Kidney epithelial cell (primary cell): Measurements from ENCODE around the gene TXK. TPM values are rescaled to one million over a fixed set of nuclear protein-coding genes. Genes with fewer than 3 reads are reported as not detected.

Experiments used
- DNase-seq: peaks from one replicate; pipeline ENCODE4 v3.0.0-alpha.2; 2010; ENCODE audit warnings: low read depth
- H3K27me3 ChIP-seq: 2 replicates; pipeline ENCODE4 v1.6.0; 2011; ENCODE audit warnings: low read length; ENCODE audit not compliant: control insufficient read depth, insufficient read depth
- H3K36me3 ChIP-seq: 2 replicates; pipeline ENCODE4 v1.5.1; 2011; ENCODE audit warnings: low read length; ENCODE audit not compliant: control insufficient read depth, insufficient read depth
- H3K4me3 ChIP-seq: 2 replicates; pipeline ENCODE4 v1.5.1; 2011; ENCODE audit warnings: low read depth, mild to moderate bottlenecking, control low read depth, low read length
- total RNA-seq: library from RNA; depleted of rRNA; stranded (reverse); fragments of >200 nt; gene quantifications from 2 replicates; pipeline ENCODE4 v1.2.3, GENCODE V29; 2015
- TF ChIP-seq, protein P1 (sequence below): IDR thresholded peaks from 2 replicates; pipeline ENCODE4 v1.5.1; 2011; ENCODE audit warnings: mild to moderate bottlenecking, moderate library complexity, low read length, control low read depth, inconsistent platforms; ENCODE audit not compliant: insufficient read depth, poor library complexity, severe bottlenecking

Gene TXK
- total RNA-seq, 1 donor from 2014 or later: 0.67 TPM

DNA sequence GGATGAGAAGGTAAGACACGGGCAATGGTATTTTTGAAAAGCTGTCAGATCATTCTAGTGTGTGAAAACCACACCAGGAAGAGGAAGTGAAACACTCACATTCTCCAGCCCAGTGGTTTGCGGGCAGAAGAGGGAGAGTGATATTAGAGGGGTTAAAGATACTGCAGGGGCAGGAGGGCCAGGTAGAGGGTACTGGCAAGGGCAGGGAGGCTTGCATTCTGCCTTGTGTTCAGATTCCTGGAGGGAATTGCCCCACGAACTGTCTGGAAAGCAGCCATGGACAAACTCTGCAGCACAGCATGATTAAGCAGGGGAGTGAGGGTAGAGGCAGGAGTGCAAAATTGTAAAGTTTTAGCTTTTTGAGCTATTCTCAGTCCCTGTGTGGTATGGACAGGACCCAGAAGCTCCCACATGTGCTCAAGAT, 86.6 kb downstream of the TXK start:
- H3K4me3 ChIP-seq: no peak overlapping the region
- DNase-seq: no peak
- TF ChIP-seq, protein P1, sequence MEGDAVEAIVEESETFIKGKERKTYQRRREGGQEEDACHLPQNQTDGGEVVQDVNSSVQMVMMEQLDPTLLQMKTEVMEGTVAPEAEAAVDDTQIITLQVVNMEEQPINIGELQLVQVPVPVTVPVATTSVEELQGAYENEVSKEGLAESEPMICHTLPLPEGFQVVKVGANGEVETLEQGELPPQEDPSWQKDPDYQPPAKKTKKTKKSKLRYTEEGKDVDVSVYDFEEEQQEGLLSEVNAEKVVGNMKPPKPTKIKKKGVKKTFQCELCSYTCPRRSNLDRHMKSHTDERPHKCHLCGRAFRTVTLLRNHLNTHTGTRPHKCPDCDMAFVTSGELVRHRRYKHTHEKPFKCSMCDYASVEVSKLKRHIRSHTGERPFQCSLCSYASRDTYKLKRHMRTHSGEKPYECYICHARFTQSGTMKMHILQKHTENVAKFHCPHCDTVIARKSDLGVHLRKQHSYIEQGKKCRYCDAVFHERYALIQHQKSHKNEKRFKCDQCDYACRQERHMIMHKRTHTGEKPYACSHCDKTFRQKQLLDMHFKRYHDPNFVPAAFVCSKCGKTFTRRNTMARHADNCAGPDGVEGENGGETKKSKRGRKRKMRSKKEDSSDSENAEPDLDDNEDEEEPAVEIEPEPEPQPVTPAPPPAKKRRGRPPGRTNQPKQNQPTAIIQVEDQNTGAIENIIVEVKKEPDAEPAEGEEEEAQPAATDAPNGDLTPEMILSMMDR: no peak
- H3K27me3 ChIP-seq: no peaks in the 10 kb centered on the region
- H3K36me3 ChIP-seq: no peaks in the 10 kb centered on the region

DNA sequence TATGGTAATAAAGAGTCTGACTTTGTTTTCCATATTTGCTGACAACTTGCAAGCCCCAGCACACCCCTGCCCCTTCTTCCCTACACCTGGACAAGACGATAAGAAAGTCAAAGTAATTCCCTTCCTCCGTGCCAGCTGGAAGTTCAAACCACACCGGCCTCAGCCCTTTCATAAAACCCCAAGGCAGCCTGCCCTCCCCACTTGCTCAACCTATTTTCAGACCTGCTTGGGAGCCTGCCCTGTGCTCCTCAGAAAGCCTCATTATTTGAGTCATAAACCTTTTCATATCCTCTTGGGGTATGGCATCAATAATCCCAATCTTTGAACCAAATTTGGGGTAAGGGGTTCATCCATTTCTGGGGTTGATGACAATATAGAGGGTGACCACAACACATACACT, 88.0 kb downstream of the TXK start:
- no peak for DNase-seq
- TF ChIP-seq, protein P1: no peak
- Histone ChIP-seq H3K4me3 (no peak overlapping the region), H3K27me3 (no peaks in the 10 kb centered on the region), H3K36me3 (no peaks in the 10 kb centered on the region)

DNA sequence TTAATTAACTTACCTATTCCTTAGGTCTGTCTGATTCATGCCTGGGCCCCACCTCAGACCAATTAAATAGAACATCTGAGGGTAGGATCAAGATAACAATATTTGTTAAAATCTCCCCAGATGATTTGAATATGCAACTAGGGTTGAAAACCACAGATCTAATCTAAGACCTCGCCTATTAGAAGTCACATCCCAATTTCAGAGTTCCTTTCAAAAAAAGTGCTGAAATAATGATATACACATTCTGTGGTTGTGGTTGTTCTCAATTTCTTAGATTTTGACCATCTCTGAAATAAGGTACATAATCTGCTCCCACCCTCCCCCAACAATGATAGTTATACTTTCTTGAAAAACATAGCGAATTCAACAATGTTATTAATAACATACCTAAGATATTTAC, 89.8 kb downstream of the TXK start:
- DNase-seq: no peak
- Histone ChIP-seq H3K36me3 (no peaks in the 10 kb centered on the region), H3K4me3 (no peak overlapping the region), H3K27me3 (no peaks in the 10 kb centered on the region)
- TF ChIP-seq, protein P1: no peak

- TF ChIP-seq, protein P1: no peak
- no peak overlapping the region for H3K4me3 ChIP-seq
- DNase-seq: no peak
- H3K36me3 ChIP-seq: no peaks in the 10 kb centered on the region
- no peaks in the 10 kb centered on the region for H3K27me3 ChIP-seq
These were observed 90.5 kb downstream of the TXK start for GRCh38 chr4:48043504-48043903.

- H3K36me3 ChIP-seq: no peaks in the 10 kb centered on the region
- DNase-seq: no peak
- H3K4me3 ChIP-seq: no peak overlapping the region
- H3K27me3 ChIP-seq: no peaks in the 10 kb centered on the region
- TF ChIP-seq, protein P1: no peak
These were observed 91.0 kb downstream of the TXK start for GRCh38 chr4:48042979-48043461.

- no peak for DNase-seq
- Histone ChIP-seq H3K36me3 (no peaks in the 10 kb centered on the region), H3K4me3 (no peak overlapping the region), H3K27me3 (no peaks in the 10 kb centered on the region)
- TF ChIP-seq, protein P1: no peak
These were observed 92.4 kb downstream of the TXK start for GRCh38 chr4:48041535-48042137.
